Trophoblast cell (in vitro differentiated cells and primary cell): ENCODE results near the gene HAS3.
A peak's percentile ranks its signal among the peaks of the same experiment; 100 is the strongest.

Experiments
- DNase-seq, 2 donors: peaks; one replicate each; pipeline ENCODE4 v3.0.0-alpha.2; 2016
- H2AFZ ChIP-seq: 2 replicates; pipeline ENCODE4 v1.6.1; 2013; ENCODE audit warnings: low read length, moderate library complexity, mild to moderate bottlenecking; ENCODE audit not compliant: insufficient read depth, poor library complexity
- H2AK5ac ChIP-seq: 2 replicates; pipeline ENCODE4 v1.6.1; 2013; ENCODE audit warnings: mild to moderate bottlenecking, low read length
- H2BK120ac ChIP-seq: 2 replicates; pipeline ENCODE4 v1.6.1; 2013; ENCODE audit warnings: low read length, mild to moderate bottlenecking, moderate library complexity; ENCODE audit not compliant: insufficient read depth, poor library complexity
- H2BK12ac ChIP-seq: 2 replicates; pipeline ENCODE4 v1.6.1; 2013; ENCODE audit warnings: mild to moderate bottlenecking, low read length, moderate library complexity
- H2BK5ac ChIP-seq: 2 replicates; pipeline ENCODE4 v1.6.1; 2013; ENCODE audit warnings: low read length, low read depth, moderate library complexity, mild to moderate bottlenecking; ENCODE audit not compliant: poor library complexity
- H3K14ac ChIP-seq: 2 replicates; pipeline ENCODE4 v1.6.1; 2013; ENCODE audit warnings: mild to moderate bottlenecking, low read length
- H3K18ac ChIP-seq: 2 replicates; pipeline ENCODE4 v1.6.1; 2013; ENCODE audit warnings: mild to moderate bottlenecking, low read length
- H3K23ac ChIP-seq: 2 replicates; pipeline ENCODE4 v1.6.1; 2013; ENCODE audit warnings: low read length
- H3K27ac ChIP-seq: 2 replicates; pipeline ENCODE4 v1.5.1; 2013; ENCODE audit warnings: low read depth, mild to moderate bottlenecking, inconsistent platforms, low read length, moderate library complexity
- H3K27me3 ChIP-seq: 2 replicates; pipeline ENCODE4 v1.6.1; 2013; ENCODE audit warnings: inconsistent platforms, mild to moderate bottlenecking, low read length, moderate library complexity; ENCODE audit not compliant: insufficient read depth
- H3K36me3 ChIP-seq, 2 experiments: 1 replicate in 1 of 2; 2 replicates in 1 of 2; pipeline ENCODE4 v1.6.1; 2013; ENCODE audit warnings: low read length in 2 of 2, mild to moderate bottlenecking in 2 of 2, moderate library complexity in 1 of 2; ENCODE audit not compliant: insufficient read depth in 2 of 2, control insufficient read depth in 1 of 2
- H3K4ac ChIP-seq: 2 replicates; pipeline ENCODE4 v1.6.1; 2013; ENCODE audit warnings: low read depth, mild to moderate bottlenecking, low read length, moderate library complexity
- H3K4me1 ChIP-seq, 2 experiments: 1 replicate in 1 of 2; 2 replicates in 1 of 2; pipeline ENCODE4 v1.6.1; 2013; ENCODE audit warnings: low read length in 2 of 2, mild to moderate bottlenecking in 2 of 2, moderate library complexity in 1 of 2; ENCODE audit not compliant: insufficient read depth in 2 of 2, control insufficient read depth in 1 of 2
- H3K4me2 ChIP-seq: 2 replicates; pipeline ENCODE4 v1.6.1; 2013; ENCODE audit warnings: inconsistent platforms, mild to moderate bottlenecking, low read length, moderate library complexity
- H3K4me3 ChIP-seq: 2 replicates; pipeline ENCODE4 v1.5.1; 2013; ENCODE audit warnings: mild to moderate bottlenecking, low read depth, low read length, inconsistent platforms
- H3K79me1 ChIP-seq: one replicate; pipeline ENCODE4 v1.6.1; 2013; ENCODE audit warnings: low read length
- H3K79me2 ChIP-seq: 2 replicates; pipeline ENCODE4 v1.6.1; 2013; ENCODE audit warnings: low read length, mild to moderate bottlenecking; ENCODE audit not compliant: control insufficient read depth, insufficient read depth, poor library complexity
- H3K9ac ChIP-seq: 2 replicates; pipeline ENCODE4 v1.6.1; 2013; ENCODE audit warnings: mild to moderate bottlenecking, low read length
- H3K9me3 ChIP-seq: 2 replicates; pipeline ENCODE4 v1.6.1; 2013; ENCODE audit warnings: low read depth, mild to moderate bottlenecking, control low read depth, inconsistent platforms, low read length; ENCODE audit not compliant: insufficient read depth
- H4K12ac ChIP-seq: 2 replicates; pipeline ENCODE4 v1.6.1; 2013; ENCODE audit warnings: low read depth, mild to moderate bottlenecking, low read length, moderate library complexity
- H4K8ac ChIP-seq: 2 replicates; pipeline ENCODE4 v1.6.1; 2013; ENCODE audit warnings: low read depth, mild to moderate bottlenecking, low read length, moderate library complexity
- H4K91ac ChIP-seq: one replicate; pipeline ENCODE4 v1.6.1; 2013; ENCODE audit warnings: low read depth, mild to moderate bottlenecking, low read length, moderate library complexity
- WGBS: extraction: QIAGEN DNeasy Blood & Tissue Kit; methylation state at CpG from one replicate; pipeline ENCODE4 v1.1.7; 2013; ENCODE audit warnings: missing lambda C conversion rate; ENCODE audit not compliant: insufficient read length, insufficient coverage; ENCODE audit errors: extremely low coverage; 5-methylcytosine and 5-hydroxymethylcytosine counted together

Gene HAS3

DNA sequence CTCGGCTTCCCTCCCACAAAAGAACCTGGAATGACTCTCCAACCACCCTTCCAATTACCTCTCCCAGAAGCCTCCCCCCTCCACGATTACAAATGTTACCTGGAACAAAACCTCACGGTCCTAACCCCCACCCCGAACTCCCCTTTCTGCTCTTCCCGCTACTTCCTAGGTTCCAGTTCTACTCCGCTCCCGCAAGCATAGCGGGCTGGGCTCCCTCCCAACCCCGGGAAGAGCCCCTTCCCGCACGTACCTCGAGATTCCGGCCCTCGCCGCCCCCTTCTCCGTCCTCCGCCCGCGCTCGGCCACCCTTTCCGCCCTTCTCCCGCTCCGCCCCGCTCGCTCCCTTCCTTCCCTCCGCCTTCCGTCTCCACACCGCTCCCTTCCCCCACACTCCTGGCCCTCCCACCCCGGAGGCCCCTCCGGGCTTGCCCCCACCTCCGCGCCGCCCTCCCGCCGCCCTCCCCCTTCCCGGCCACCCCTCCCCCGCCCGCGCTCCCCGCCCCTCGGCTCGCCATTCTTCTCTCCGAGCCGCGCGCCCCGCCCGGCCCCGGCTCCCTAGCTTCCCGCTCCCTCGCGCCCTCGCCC is 26.5 kb downstream of the HAS3 start:
- Histone ChIP-seq H2BK12ac (peak overlapping the region; percentile 30), H2AK5ac (peak overlapping the region; percentile 96), H3K79me2 (peaks cover 21% of the 10 kb centered on the region), H4K12ac (peak overlapping the region; percentile 100), H2AFZ (peak overlapping the region; percentile 98), H3K27ac (peak overlapping the region; percentile 99), H4K8ac (peak overlapping the region; percentile 99), H3K18ac (peak overlapping the region; percentile 100), H2BK120ac (peak overlapping the region; percentile 99), H3K9me3 (no peaks in the 10 kb centered on the region), H3K79me1 (peaks cover 14% of the 10 kb centered on the region), H3K4me1 (no peaks in the 10 kb centered on the region), H3K9ac (peak overlapping the region; percentile 99), H3K4me2 (peak overlapping the region; percentile 85), H2BK5ac (peak overlapping the region; percentile 99), H3K36me3 (peaks cover 6 to 7% of the 10 kb centered on the region in 2 experiments), H3K27me3 (no peaks in the 10 kb centered on the region), H3K23ac (peak overlapping the region; percentile 16), H3K4ac (peak overlapping the region; percentile 97), H3K4me3 (peak overlapping the region; percentile 97), H4K91ac (peak overlapping the region; percentile 100), H3K14ac (peak overlapping the region; percentile 100)
- no CpG with 5 or more reads among the region's 53 CpGs for WGBS
- DNase-seq: peak; percentile 16 to 60

DNA sequence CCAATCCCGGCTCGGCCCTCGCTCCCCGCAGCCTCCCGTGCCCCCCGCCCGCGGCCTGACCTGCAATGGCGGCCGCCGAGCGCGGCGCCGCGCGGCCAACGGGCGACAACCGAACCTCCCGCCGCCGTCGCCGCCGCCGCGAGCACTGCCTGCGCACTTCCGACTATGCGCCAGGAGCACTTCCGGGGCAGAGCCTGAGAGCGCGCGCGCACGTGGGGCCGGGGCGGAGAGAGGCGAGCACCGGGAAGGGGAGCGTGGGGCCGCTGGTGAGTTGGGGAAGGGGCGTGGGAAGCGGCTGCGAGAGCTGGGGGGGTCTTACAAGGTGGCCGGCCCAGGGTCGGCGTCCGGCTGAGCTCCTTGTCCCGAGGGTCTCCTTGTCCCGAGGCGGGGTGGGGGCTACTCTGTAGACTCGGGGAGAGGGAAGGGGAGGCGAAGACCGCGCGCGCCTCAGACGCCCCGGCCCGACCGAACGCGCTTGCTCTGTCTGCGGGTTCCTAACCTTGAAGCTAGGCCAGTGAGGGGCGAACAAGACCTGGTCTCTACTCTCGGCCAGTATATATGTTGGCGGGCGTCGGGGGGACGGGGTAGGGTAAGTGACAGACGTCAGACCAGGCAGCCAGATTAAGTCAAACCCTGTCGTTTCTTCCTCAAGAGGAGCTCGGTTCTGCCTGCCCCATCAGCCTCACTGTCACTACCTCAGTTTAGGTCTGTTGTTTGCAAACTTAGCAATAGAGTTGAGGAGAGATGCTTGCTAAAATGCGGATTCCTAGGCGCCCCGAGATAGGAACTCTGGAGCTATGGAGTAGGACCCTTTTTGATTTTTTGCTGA is 27.2 kb downstream of the HAS3 start, which contains the start of the genes CHTF8 and UTP4:
Gene CHTF8, minus strand, starts transcription at position 165 of the 829 bp plus-strand sequence. CDS start 11,130 bp downstream, outside the sequence.
Gene UTP4, plus strand, starts transcription at position 226 of the 829 bp plus-strand sequence. CDS start 811 bp downstream, outside the sequence.
- H3K27ac ChIP-seq: peak within 1 kb of the TSS; percentile 99
- peak within 1 kb of the TSS; percentile 99 for H4K8ac ChIP-seq
- H4K12ac ChIP-seq: peak within 1 kb of the TSS; percentile 100
- peak within 1 kb of the TSS; percentile 100 for H4K91ac ChIP-seq
- H3K4me2 ChIP-seq: peak within 1 kb of the TSS; percentile 85
- H3K18ac ChIP-seq: peak within 1 kb of the TSS; percentile 100
- no peaks in the 10 kb centered on the region for H3K9me3 ChIP-seq
- peak within 1 kb of the TSS; percentile 98 for H2AFZ ChIP-seq
- peak within 1 kb of the TSS; percentile 99 for H2BK5ac ChIP-seq
- H3K9ac ChIP-seq: peak within 1 kb of the TSS; percentile 99
- peaks cover 14% of the 10 kb centered on the region for H3K79me1 ChIP-seq
- H3K79me2 ChIP-seq: peaks cover 21% of the 10 kb centered on the region
- peak within 1 kb of the TSS; percentile 99 for H2BK120ac ChIP-seq
- WGBS: no CpG with 5 or more reads among the region's 78 CpGs
- H3K36me3 ChIP-seq: peaks cover 6 to 7% of the 10 kb centered on the region in 2 experiments
- peak within 1 kb of the TSS; percentile 98 for H3K4ac ChIP-seq
- peak within 1 kb of the TSS; percentile 100 for H3K14ac ChIP-seq
- DNase-seq: peak; percentile 72 to 84
- no peaks in the 10 kb centered on the region for H3K27me3 ChIP-seq
- peak within 1 kb of the TSS; percentile 38 for H2BK12ac ChIP-seq
- peak within 1 kb of the TSS; percentile 97 for H3K4me3 ChIP-seq
- peak within 1 kb of the TSS; percentile 96 for H2AK5ac ChIP-seq
- H3K23ac ChIP-seq: peak within 1 kb of the TSS; percentile 16
- H3K4me1 ChIP-seq: no peaks in the 10 kb centered on the region

DNA sequence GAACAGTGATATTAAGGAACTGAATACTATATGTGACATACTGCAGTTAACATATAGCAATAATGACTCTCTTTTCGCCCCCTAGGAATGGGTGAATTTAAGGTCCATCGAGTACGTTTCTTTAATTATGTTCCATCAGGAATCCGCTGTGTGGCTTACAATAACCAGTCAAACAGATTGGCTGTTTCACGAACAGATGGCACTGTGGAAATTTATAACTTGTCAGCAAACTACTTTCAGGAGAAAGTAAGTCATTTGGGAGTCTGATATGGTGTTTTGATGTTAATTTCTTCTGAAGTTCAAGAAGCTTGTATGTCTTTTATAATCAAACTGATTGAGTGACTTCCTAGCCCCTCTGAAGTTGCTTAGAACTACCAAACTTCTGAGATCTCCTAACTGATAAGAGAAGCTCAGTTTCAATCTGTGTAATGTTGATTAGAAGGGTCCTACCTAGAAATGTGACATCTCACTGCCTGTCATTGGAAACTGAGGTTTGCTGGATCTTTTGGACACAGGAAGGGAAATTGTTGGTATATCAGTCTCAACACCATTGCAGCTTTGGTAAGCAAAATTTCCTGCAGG is 28.0 kb downstream of the HAS3 start:
- Histone ChIP-seq H3K9me3 (no peaks in the 10 kb centered on the region), H2BK5ac (no peak overlapping the region), H3K4ac (peak overlapping the region; percentile 98), H4K8ac (no peak overlapping the region), H3K27me3 (no peaks in the 10 kb centered on the region), H2AK5ac (no peak overlapping the region), H2BK120ac (no peak overlapping the region), H3K36me3 (peaks cover 8 to 13% of the 10 kb centered on the region in 2 experiments), H3K79me2 (peaks cover 21% of the 10 kb centered on the region), H3K23ac (no peak overlapping the region), H2AFZ (no peak overlapping the region), H3K9ac (peak overlapping the region; percentile 12), H3K4me3 (no peak overlapping the region), H2BK12ac (no peak overlapping the region), H3K4me1 (no peaks in the 10 kb centered on the region), H3K4me2 (peak overlapping the region; percentile 84), H3K18ac (no peak overlapping the region), H3K27ac (no peak overlapping the region), H4K12ac (no peak overlapping the region), H3K79me1 (peaks cover 14% of the 10 kb centered on the region), H4K91ac (no peak overlapping the region), H3K14ac (no peak overlapping the region)
- no CpG with 5 or more reads among the region's 5 CpGs for WGBS
- no peak for DNase-seq

DNA sequence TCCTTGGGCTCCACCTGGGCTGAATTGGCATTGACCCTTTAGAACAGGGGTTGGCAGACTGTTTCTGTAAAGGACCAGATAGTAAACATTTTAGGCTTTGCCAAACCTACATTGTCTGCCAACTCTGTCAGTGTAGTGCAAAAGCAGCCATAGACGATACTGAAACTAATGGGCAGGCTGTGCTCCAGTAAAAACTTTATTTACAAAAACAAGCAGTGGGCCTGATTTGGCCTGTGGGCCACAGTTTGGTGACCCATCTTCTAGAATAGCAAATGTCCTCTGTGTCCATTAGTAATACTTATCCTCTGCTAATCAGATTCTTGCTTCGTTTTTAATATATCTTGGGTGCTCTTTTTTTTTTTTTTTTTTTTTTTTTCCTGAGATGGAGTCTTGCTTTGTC is 33.2 kb downstream of the HAS3 start:
- H3K79me2 ChIP-seq: peaks cover 4% of the 10 kb centered on the region
- no peak overlapping the region for H2AK5ac ChIP-seq
- no peak overlapping the region for H2BK120ac ChIP-seq
- no peak overlapping the region for H3K9ac ChIP-seq
- no peak for DNase-seq
- H3K23ac ChIP-seq: no peak overlapping the region
- H2BK12ac ChIP-seq: no peak overlapping the region
- H3K36me3 ChIP-seq: peaks cover 20 to 39% of the 10 kb centered on the region in 2 experiments
- H4K8ac ChIP-seq: no peak overlapping the region
- no peak overlapping the region for H4K91ac ChIP-seq
- no peaks in the 10 kb centered on the region for H3K9me3 ChIP-seq
- no peak overlapping the region for H3K14ac ChIP-seq
- no peaks in the 10 kb centered on the region for H3K79me1 ChIP-seq
- H3K27ac ChIP-seq: no peak overlapping the region
- H3K27me3 ChIP-seq: no peaks in the 10 kb centered on the region
- H3K4me3 ChIP-seq: no peak overlapping the region
- no CpG with 5 or more reads among the region's 2 CpGs for WGBS
- H3K4ac ChIP-seq: no peak overlapping the region
- no peak overlapping the region for H4K12ac ChIP-seq
- no peak overlapping the region for H2AFZ ChIP-seq
- no peak overlapping the region for H2BK5ac ChIP-seq
- H3K4me2 ChIP-seq: no peak overlapping the region
- H3K4me1 ChIP-seq: no peaks in the 10 kb centered on the region
- no peak overlapping the region for H3K18ac ChIP-seq
